Measurements from ENCODE around the gene UBR4.

UBR4 gene

GRCh38 chr1:19036813-19037605 is 173.1 kb downstream of the UBR4 start:
- DNase-seq (ENCODE audit: low spot score), result no peak

- no peak for DNase-seq (ENCODE audit: low spot score)
Observed at GRCh38 chr1:19036041-19036812, 173.8 kb downstream of the UBR4 start.

- DNase-seq (ENCODE audit: low spot score), result no peak
Observed at GRCh38 chr1:19035377-19036040, 174.6 kb downstream of the UBR4 start.

- DNase-seq (ENCODE audit: low spot score), result no peak
Observed at GRCh38 chr1:19034721-19035120, 175.3 kb downstream of the UBR4 start.

- DNase-seq (ENCODE audit: low spot score), result no peak
Observed at GRCh38 chr1:19033926-19034680, 176.0 kb downstream of the UBR4 start.

- DNase-seq (ENCODE audit: low spot score), result no peak
Observed at GRCh38 chr1:19033515-19033839, 176.6 kb downstream of the UBR4 start.

- DNase-seq (ENCODE audit: low spot score), result no peak
Observed at GRCh38 chr1:19032701-19033514, 177.2 kb downstream of the UBR4 start.

GRCh38 chr1:19032413-19032695 is 177.7 kb downstream of the UBR4 start:
- no peak for DNase-seq (ENCODE audit: low spot score)

- DNase-seq (ENCODE audit: low spot score), result no peak
Observed at GRCh38 chr1:19029191-19030085, 180.6 kb downstream of the UBR4 start.

GRCh38 chr1:19028546-19029129 is 181.4 kb downstream of the UBR4 start:
- no peak for DNase-seq (ENCODE audit: low spot score)

GRCh38 chr1:19028110-19028509 is 182.0 kb downstream of the UBR4 start:
- no peak for DNase-seq (ENCODE audit: low spot score)
